ENCODE data around the gene LCOR.

LCOR gene

DNA sequence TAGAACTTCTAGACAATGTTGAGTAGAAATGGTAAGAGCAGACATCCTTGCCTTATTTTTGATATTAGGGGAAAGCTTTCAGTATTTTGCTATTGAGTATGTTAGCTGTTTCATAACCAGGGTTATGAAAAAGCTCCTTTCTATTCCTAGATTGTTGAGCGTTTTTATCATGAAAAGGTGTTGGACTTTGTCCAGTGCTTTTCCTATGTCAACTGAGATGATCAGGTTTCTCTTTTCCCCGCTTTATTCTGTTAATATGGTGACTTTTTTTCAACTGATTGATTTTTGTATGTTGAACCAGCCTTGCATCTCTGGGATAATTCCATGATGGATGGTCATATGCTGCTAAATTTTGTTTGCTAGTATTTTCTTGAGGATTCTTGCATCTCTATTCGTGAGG, 58.5 kb downstream of the LCOR start:
- no peak for DNase-seq

DNA sequence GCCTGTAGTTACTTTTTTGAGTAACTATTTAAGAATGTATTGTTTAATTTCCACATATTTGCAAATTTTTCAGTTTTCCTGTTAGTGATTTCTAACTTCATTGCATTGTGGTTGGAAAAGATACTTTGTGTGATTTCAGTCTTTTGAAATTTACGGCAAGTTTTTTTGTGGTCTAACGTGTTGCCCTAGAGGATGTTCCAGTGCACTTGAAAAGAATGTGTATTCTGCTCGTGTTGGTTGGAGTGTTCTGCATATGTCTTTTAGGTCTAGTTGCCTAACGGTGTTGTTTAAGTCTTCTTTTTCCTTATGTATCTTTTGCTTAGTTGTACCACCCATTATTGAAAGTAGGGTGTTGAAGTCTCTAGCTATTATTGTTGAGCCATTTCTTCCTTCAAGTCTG, 59.7 kb downstream of the LCOR start:
- peak; percentile 43 for DNase-seq

- no peak for DNase-seq
Observed at GRCh38 chr10:96895662-96896424, 63.7 kb downstream of the LCOR start.

DNA sequence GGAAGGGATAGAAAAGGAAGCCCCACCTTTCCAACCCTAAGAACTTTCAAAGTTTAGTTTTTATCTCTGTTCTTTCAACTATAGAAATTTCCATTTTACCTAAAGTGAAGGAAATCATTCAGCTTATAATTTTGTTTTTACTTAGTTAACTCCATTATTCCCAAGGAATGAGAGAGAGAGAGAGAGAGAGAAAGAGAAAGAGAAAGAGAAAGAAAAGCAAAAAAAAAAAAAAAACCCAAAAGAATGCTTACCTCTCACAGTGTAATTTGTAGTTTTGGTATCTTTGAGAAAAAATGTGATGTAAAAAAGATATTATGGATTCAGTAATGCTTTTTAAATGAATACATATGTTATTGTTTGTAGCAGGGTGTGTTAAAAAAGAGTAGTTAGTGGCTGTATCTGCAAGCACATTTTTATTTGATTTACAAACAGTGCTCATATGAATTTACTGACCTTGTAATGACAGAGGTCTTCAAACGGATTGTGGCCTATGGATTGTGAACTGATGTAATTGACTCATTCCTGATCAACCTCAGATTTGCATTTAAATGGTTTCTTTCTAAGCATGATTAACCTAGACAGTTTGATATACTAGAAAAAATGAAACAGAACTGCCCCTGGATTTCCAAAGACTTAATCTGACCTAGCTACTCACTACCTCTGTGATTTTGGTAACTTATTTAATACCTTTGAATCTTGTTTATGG, 64.9 kb downstream of the LCOR start:
- DNase-seq, result peak; percentile 26

GRCh38 chr10:96902117-96902516, 70.0 kb downstream of the LCOR start:
- no peak for DNase-seq

DNA sequence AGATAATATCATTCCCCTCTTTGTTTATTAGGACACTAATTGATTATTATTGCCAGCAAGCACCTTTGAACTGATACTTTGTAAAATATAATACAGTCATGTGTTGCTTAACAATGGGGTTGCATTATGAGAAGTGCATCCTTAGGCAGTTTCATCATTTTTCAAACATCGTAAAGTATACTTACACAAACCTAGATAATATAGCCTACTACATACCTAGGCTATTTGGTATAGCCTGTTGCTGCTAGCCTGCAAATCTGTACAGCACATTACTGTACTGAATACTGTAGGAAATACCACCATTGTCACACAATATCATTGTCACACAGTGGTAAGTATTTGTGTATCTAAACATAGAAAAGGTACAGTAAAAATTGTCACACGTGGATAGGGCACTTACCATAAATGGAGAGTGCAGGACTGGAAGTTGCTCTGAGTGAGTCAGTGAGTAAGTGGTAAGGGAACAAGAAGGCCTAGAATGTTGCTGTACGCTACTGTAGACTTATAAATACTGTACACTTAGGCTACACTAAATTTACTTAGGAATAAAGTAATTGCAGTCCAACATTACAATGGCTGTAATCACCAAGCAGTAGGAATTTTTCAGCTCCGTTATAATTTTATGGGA, 70.7 kb downstream of the LCOR start:
- DNase-seq, result peak; percentile 7

DNA sequence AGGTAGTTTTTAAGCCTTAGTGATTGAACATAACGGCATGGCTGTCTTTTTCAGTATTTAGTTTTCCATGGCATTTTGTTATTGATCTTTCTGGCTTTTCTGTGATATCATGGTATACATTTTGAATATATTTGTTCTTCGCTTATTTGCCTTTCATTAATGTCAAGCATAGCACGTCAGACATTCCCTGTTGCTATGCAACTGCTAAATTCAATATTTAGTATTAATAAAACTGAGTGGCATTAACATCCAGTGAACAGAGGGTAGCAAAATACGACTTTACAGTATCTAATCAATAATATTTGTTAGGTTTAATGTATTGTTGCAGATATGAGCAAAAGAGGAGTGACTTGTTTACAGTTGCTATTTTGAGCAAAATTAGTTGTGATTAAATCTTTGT, 72.5 kb downstream of the LCOR start:
- DNase-seq, result no peak

DNA sequence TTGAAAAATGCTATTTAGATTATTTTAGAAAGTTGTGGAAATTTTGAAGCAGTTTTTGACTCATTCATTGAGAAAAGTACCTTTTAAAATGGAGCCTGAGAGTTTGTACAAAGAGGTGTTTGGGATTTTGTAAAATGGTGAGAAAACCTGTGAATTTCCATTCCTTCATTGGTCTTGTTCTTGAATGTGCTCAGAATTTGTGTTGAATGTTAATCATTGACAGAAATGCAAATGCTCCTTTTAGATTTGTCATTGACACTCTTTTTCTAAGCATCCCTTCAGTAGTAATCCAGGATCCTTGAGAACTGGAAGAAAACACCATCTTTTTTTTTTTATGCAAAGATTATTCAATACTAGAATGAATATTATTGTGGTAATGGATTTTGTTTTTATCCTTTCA, 74.8 kb downstream of the LCOR start:
- DNase-seq, result no peak

DNA sequence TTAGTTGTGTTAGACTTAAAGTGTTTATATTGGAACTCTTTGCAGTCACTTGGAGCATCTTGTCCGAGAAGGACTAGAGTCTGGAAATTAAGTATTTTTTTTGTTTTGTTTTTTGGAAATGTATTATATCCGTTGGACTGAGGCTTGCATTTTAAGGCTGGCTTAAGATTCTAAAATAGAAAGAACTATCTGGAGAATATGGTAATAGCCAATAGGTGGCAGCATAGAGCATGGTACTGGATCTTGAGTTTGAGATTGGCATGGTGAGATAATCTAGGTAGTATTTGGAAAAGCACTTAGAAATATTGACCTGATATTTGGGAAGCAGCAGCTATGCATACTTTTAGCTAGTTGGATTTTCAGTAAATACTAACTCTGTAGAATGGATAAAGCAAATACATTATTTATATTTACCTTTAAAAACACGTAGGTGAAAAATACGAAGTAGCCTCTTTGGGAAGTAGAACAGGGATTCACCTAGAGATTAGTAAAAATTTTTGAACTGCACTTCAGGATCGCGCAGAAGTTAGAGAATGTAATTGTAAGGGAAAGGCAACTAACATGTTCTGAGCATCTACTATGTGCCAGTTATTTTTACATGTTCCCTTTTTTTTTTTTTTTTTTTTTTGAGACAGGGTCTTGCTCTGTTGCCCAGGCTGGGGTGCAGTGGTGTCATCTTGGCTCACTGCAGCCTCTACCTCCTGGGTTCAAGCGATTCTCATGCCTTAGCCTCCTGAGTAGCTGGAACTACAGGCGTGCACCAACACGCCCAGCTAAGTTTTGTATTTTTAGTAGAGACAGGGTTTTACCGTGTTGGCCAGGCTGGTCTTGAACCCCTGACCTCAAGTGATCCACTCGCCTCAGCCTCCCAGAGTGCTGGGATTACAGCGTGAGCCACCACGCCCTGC, 78.6 kb downstream of the LCOR start:
- peak; percentile 48 for DNase-seq

- no peak for DNase-seq
Observed at GRCh38 chr10:96912405-96912804, 80.3 kb downstream of the LCOR start.

- DNase-seq, result no peak
Observed at GRCh38 chr10:96913906-96914305, 81.8 kb downstream of the LCOR start.

- DNase-seq, result no peak
Observed at GRCh38 chr10:96917628-96918027, 85.5 kb downstream of the LCOR start.

DNA sequence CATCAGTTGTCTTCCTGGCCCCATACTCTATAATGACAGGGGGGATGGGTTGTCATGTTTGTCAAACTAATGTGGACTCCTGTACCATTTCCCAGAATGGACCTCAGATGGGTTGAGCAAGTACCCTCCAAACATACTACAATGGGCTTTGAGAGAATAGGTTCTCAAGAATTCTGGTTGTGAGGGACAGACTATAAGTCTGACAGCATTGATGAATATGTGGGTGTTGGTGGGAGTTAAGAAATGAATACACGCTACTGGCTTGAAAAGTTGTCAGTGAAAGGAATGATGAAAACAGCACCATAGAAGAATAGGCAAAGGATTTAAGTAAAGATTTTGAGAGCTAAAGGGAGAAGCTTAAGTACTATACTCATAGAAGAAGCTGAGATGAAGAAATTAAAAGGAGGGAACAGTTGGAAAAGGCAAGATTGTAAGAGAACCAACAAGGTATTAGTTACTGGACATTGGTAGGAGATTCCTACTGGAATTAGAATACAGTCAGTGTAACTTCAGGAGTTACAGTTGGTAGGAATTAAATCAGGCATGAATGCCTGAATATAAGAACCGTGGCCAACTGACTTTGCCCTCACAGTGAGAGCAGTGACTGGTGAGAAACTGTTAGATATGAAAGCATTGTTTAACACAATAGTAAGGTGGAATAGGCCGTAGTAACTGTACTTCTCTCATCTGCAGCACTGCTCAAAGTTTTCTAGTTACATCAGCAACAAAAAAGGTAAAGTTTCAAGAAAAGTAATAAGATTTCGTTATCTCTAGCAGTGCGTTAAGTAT, 86.3 kb downstream of the LCOR start:
- peak; percentile 9 for DNase-seq

DNA sequence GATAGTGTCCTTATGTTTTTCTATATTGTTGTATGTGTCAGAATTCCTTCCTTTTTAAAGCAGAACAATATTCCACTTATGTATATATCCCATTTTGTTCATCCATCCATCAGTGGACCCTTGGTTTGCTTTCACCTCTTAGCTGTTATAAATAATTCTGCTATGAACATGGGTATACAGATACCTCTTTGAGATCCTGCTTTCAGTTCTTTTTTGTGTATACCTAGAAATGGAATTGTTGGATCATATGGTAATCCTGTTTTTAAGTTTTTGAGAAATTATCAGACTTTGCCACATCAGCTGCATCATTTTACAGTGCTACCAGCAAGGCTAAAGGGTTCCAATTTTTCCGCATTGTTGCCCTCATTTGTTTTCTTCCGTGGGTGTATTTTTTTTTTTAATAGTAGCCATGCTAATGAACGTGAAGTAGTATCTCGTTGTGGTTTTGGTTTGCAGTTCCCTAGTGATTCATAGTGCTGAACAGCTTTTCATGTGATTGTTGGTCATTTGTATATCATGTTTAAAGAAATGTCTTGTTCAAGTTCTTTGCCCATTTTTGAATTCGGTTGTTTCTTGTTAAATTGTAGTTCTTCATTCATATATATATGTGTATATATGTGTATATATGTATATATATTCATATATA, 87.8 kb downstream of the LCOR start:
- no peak for DNase-seq

- DNase-seq, result no peak
Observed at GRCh38 chr10:96921655-96922054, 89.6 kb downstream of the LCOR start.

DNA sequence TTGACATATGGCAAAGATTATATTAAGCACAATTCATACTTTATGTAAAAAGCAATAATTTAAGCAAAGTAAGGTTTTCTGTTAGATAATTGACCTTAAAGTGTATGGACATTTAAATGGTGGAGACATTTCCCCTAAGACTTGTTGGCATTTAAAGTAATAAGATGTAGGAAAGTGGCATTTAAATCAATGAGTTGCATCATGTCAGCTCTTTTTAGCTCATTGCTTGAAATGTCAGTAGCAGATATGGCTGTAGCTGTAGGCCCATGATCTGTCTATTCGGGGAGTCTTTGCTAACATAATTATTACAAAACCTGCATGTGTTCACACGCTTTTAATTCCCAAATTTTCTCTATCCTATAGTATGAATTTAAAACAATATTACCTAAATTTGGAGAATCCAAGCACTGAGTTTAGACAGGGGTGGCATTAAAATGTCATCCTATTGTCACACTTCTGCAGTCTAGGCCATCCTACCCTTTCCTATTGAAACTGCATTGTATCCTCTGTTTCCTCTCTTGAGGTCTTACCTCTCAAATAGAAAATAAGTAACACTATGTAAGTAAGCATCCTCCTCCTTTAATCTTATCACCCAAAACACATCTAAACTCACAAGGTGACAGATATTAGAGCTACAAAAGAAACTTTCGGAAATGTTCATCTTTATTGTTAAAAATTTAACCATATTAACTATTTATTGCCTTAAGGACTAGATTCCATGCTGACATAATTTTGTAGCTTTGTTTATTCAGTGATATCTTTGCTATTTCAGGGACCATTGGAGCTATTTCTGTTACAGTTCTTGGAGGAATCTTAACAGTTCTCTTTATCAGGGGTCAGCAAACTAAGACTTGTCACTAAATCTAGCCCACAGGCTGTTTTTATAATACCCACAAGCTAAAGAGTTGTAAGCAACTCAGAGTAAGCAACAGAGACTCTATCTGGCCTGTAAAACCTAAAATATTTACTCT, 91.2 kb downstream of the LCOR start:
- DNase-seq, result no peak

- DNase-seq, result no peak
Observed at GRCh38 chr10:96924861-96925260, 92.8 kb downstream of the LCOR start.

- no peak for DNase-seq
Observed at GRCh38 chr10:96930469-96930868, 98.4 kb downstream of the LCOR start.

DNA sequence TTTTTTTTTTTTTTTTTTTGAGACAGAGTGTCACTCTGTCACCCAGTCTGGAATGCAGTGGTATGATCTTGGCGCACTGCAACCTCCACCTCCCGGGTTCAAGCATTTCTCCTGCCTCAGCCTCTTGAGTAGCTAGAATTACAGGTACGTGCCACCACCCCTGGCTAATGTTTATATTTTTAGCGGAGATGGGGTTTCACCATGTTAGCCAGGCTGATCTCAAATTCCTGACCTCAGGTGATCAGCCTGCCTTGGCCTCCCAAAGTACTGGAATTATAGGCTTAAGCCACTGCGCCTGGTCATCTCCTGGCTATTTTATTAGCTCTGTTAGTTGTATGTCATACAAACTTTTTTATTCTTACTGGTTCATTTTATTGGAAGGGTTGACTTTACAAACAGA, 103.0 kb downstream of the LCOR start:
- DNase-seq, result no peak

GRCh38 chr10:96935810-96936209, 103.7 kb downstream of the LCOR start:
- no peak for DNase-seq
